Measurements from ENCODE around the gene FARS2. TPM values are rescaled to one million over a fixed set of nuclear protein-coding genes. Genes with fewer than 3 reads are reported as not detected.

FARS2 gene
- total and polyA plus RNA-seq, 2 of the 13 experiments (the other 11 are each of a cell fraction or from before 2014, with no cell fraction given) = 15.4 to 26.0 TPM

DNA sequence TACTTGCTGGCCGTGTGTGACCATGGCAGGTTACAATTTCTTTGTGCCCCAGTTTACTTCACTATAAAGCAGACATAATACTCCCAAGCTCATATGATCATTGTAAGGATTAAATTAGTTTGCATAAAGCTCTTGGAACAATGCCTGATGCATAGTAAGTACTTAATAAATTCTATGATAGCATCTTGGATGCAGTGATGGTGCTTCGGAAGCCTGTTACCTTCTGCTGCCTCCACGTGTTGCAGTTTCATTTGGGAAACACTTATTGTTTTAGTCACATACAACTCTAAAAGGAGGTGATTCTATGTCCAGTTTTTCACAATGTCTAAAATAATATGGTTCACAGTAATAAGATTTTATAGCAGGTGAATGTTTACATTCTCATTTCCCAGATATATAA lies 401.5 kb downstream of the FARS2 start:
- no peak overlapping the region for H3K4me2 ChIP-seq (ENCODE audit: low read depth, low read length)
- in situ Hi-C loops (cut with HindIII; ENCODE audit: extremely low pct_ligation_motif_present, low pct_unique_long_range_greater_than_20kb) = no loop called here
- no peak overlapping the region for H3K9ac ChIP-seq (ENCODE audit: insufficient read depth, low read depth, low read length)
- TF ChIP-seq FOXM1 (CRISPR knock-in tag; IDR thresholded peaks at IDR 0.05) (no peak), SP5 (CRISPR knock-in tag; IDR thresholded peaks at IDR 0.05; ENCODE audit: borderline replicate concordance, low read depth) (no peak), ZNF749 (CRISPR knock-in tag; IDR thresholded peaks at IDR 0.05; ENCODE audit: borderline replicate concordance) (no peak), TCF7L2 (IDR thresholded peaks at IDR 0.05; ENCODE audit: low read depth, low read length) (no peak)
- no peak overlapping the region for H2AFZ ChIP-seq (ENCODE audit: low read length)
- intact Hi-C loops (cut with micrococcal nuclease; ENCODE audit: unreplicated experiment) = no loop called here
- WGBS (ENCODE audit: low lambda C conversion rate) = 97% methylated on average over 3 of the region's 3 CpGs
- CTCF ChIA-PET (ENCODE audit: low intra/inter-chr PET ratio, low total read pairs) = no interaction called here
- H3K79me2 ChIP-seq (ENCODE audit: insufficient read depth, low read length) = no peaks in the 10 kb centered on the region
- H3K4me1 ChIP-seq (ENCODE audit: insufficient read depth, low read length) = no peaks in the 10 kb centered on the region
- H3K27ac ChIP-seq (ENCODE audit: extremely low read length, insufficient read depth, low read length) = no peak overlapping the region
- no peak for DNase-seq (ENCODE audit: low spot score)
- no peak for ATAC-seq
- H3K36me3 ChIP-seq (replicated peaks in 1 of 2; ENCODE audit: control insufficient read depth in 1 of 2, insufficient read depth in 2 of 2, low read length in 2 of 2) = no peaks in the 10 kb centered on the region
- POLR2A ChIA-PET = no interaction called here
- BruUV-seq (replicated peaks) = no TSS peak
- H3K27me3 ChIP-seq (ENCODE audit: control insufficient read depth in 1 of 2, insufficient read depth in 2 of 2, low read length in 2 of 2) = no peaks in the 10 kb centered on the region
- no peak for FAIRE-seq
- H3K4me3 ChIP-seq (replicated peaks in 1 of 3; ENCODE audit: insufficient read depth in 1 of 3, low read depth in 2 of 3, low read length in 3 of 3) = no peak overlapping the region
- no peaks in the 10 kb centered on the region for H4K20me1 ChIP-seq (ENCODE audit: insufficient read depth, low read length)
- no peaks in the 10 kb centered on the region for H3K9me3 ChIP-seq (ENCODE audit: low read length)

DNA sequence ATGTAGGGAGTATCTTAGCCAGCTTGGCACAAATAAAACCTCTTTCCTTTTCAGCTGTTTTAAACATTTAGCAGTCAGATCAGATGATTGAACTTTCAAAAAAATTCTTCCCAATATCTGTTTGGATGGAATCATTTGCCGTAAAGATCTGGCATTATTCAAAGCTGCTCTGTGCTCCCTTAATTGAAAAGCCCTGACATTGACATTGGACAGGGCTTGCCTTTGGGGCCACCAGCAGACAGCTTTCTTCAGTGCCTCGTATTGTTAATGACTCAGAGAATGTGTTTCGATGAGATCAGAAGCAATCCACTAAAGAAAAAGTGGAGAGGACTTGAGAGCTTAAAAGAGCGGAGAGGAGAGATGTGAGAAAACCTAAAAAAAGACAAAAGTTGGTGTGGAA lies 401.9 kb downstream of the FARS2 start:
- intact Hi-C loops (cut with micrococcal nuclease; ENCODE audit: unreplicated experiment) (no loop called here), in situ Hi-C loops (cut with HindIII; ENCODE audit: extremely low pct_ligation_motif_present, low pct_unique_long_range_greater_than_20kb) (no loop called here)
- TF ChIP-seq HHEX (CRISPR knock-in tag; IDR thresholded peaks at IDR 0.05) (no peak), ZNF224 (CRISPR knock-in tag; IDR thresholded peaks at IDR 0.05) (no peak), NR2F2 (IDR thresholded peaks at IDR 0.05; ENCODE audit: borderline replicate concordance, low read depth) (no peak), SATB2 (CRISPR knock-in tag; IDR thresholded peaks at IDR 0.05) (no peak)
- TF ChIP-seq, protein P1, sequence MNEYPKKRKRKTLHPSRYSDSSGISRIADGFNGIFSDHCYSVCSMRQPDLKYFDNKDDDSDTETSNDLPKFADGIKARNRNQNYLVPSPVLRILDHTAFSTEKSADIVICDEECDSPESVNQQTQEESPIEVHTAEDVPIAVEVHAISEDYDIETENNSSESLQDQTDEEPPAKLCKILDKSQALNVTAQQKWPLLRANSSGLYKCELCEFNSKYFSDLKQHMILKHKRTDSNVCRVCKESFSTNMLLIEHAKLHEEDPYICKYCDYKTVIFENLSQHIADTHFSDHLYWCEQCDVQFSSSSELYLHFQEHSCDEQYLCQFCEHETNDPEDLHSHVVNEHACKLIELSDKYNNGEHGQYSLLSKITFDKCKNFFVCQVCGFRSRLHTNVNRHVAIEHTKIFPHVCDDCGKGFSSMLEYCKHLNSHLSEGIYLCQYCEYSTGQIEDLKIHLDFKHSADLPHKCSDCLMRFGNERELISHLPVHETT (CRISPR knock-in tag; conservative IDR thresholded peaks at IDR 0.05) = no peak
- TF ChIP-seq, protein P2, sequence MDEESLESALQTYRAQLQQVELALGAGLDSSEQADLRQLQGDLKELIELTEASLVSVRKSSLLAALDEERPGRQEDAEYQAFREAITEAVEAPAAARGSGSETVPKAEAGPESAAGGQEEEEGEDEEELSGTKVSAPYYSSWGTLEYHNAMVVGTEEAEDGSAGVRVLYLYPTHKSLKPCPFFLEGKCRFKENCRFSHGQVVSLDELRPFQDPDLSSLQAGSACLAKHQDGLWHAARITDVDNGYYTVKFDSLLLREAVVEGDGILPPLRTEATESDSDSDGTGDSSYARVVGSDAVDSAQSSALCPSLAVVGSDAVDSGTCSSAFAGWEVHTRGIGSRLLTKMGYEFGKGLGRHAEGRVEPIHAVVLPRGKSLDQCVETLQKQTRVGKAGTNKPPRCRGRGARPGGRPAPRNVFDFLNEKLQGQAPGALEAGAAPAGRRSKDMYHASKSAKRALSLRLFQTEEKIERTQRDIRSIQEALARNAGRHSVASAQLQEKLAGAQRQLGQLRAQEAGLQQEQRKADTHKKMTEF (CRISPR knock-in tag; IDR thresholded peaks at IDR 0.05) = no peak
- TF ChIP-seq, protein P3, sequence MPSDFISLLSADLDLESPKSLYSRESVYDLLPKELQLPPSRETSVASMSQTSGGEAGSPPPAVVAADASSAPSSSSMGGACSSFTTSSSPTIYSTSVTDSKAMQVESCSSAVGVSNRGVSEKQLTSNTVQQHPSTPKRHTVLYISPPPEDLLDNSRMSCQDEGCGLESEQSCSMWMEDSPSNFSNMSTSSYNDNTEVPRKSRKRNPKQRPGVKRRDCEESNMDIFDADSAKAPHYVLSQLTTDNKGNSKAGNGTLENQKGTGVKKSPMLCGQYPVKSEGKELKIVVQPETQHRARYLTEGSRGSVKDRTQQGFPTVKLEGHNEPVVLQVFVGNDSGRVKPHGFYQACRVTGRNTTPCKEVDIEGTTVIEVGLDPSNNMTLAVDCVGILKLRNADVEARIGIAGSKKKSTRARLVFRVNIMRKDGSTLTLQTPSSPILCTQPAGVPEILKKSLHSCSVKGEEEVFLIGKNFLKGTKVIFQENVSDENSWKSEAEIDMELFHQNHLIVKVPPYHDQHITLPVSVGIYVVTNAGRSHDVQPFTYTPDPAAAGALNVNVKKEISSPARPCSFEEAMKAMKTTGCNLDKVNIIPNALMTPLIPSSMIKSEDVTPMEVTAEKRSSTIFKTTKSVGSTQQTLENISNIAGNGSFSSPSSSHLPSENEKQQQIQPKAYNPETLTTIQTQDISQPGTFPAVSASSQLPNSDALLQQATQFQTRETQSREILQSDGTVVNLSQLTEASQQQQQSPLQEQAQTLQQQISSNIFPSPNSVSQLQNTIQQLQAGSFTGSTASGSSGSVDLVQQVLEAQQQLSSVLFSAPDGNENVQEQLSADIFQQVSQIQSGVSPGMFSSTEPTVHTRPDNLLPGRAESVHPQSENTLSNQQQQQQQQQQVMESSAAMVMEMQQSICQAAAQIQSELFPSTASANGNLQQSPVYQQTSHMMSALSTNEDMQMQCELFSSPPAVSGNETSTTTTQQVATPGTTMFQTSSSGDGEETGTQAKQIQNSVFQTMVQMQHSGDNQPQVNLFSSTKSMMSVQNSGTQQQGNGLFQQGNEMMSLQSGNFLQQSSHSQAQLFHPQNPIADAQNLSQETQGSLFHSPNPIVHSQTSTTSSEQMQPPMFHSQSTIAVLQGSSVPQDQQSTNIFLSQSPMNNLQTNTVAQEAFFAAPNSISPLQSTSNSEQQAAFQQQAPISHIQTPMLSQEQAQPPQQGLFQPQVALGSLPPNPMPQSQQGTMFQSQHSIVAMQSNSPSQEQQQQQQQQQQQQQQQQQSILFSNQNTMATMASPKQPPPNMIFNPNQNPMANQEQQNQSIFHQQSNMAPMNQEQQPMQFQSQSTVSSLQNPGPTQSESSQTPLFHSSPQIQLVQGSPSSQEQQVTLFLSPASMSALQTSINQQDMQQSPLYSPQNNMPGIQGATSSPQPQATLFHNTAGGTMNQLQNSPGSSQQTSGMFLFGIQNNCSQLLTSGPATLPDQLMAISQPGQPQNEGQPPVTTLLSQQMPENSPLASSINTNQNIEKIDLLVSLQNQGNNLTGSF (CRISPR knock-in tag; IDR thresholded peaks at IDR 0.05) = no peak
- no peak overlapping the region for H3K9ac ChIP-seq (ENCODE audit: insufficient read depth, low read depth, low read length)
- H4K20me1 ChIP-seq (ENCODE audit: insufficient read depth, low read length) = no peaks in the 10 kb centered on the region
- no peak overlapping the region for H3K4me3 ChIP-seq (replicated peaks in 1 of 3; ENCODE audit: insufficient read depth in 1 of 3, low read depth in 2 of 3, low read length in 3 of 3)
- FAIRE-seq (no peak), ATAC-seq (no peak), DNase-seq (ENCODE audit: low spot score) (no peak)
- H3K36me3 ChIP-seq (replicated peaks in 1 of 2; ENCODE audit: control insufficient read depth in 1 of 2, insufficient read depth in 2 of 2, low read length in 2 of 2) = no peaks in the 10 kb centered on the region
- H3K9me3 ChIP-seq (ENCODE audit: low read length) = no peaks in the 10 kb centered on the region
- H3K4me2 ChIP-seq (ENCODE audit: low read depth, low read length) = no peak overlapping the region
- POLR2A ChIA-PET = no interaction called here
- H3K4me1 ChIP-seq (ENCODE audit: insufficient read depth, low read length) = no peaks in the 10 kb centered on the region
- H3K27me3 ChIP-seq (ENCODE audit: control insufficient read depth in 1 of 2, insufficient read depth in 2 of 2, low read length in 2 of 2) = no peaks in the 10 kb centered on the region
- 97% methylated on average over 4 of the region's 4 CpGs for WGBS (ENCODE audit: low lambda C conversion rate)
- no peak overlapping the region for H2AFZ ChIP-seq (ENCODE audit: low read length)
- no peaks in the 10 kb centered on the region for H3K79me2 ChIP-seq (ENCODE audit: insufficient read depth, low read length)
- CTCF ChIA-PET (ENCODE audit: low intra/inter-chr PET ratio, low total read pairs) = no interaction called here
- BruUV-seq (replicated peaks) = no TSS peak
- no peak overlapping the region for H3K27ac ChIP-seq (ENCODE audit: extremely low read length, insufficient read depth, low read length)

Measured in HepG2 (cell line).